Activated CD8-positive, alpha-beta memory T cell treated with anti-CD3 and anti-CD28 coated beads for 4 hours (primary cell): Measurements from ENCODE around the gene CA4.

Experiments used
- DNase-seq, 2 donors: peaks; one replicate each; pipeline ENCODE4 v3.0.0-alpha.2; 2020; ENCODE audit warnings: low read depth in 2 of 2

The CA4 gene

GRCh38 chr17:60155427-60155814, 5.6 kb downstream of the CA4 start:
- DNase-seq = no peak

- DNase-seq = no peak
Observed at GRCh38 chr17:60155815-60156214, 6.0 kb downstream of the CA4 start.

GRCh38 chr17:60156746-60157145, 7.0 kb downstream of the CA4 start:
- DNase-seq = no peak

- no peak for DNase-seq
Observed at GRCh38 chr17:60157487-60158040, 7.8 kb downstream of the CA4 start.

- no peak for DNase-seq
Observed at GRCh38 chr17:60158751-60159478, 9.1 kb downstream of the CA4 start.

GRCh38 chr17:60159479-60159866, 9.7 kb downstream of the CA4 start:
- no peak for DNase-seq

GRCh38 chr17:60160829-60161501, 11.2 kb downstream of the CA4 start:
- no peak for DNase-seq

- no peak for DNase-seq
Observed at GRCh38 chr17:60161598-60162330, 12.0 kb downstream of the CA4 start.

GRCh38 chr17:60163108-60163784, 13.5 kb downstream of the CA4 start:
- DNase-seq = no peak

- no peak for DNase-seq
Observed at GRCh38 chr17:60164164-60164563, 14.4 kb downstream of the CA4 start.

GRCh38 chr17:60164697-60165096, 14.9 kb downstream of the CA4 start:
- no peak for DNase-seq

- no peak for DNase-seq
Observed at GRCh38 chr17:60165223-60165622, 15.4 kb downstream of the CA4 start.

GRCh38 chr17:60165971-60166370, 16.2 kb downstream of the CA4 start:
- no peak for DNase-seq

- DNase-seq = no peak
Observed at GRCh38 chr17:60167065-60167741, 17.4 kb downstream of the CA4 start.

- no peak for DNase-seq
Observed at GRCh38 chr17:60168654-60169053, 18.9 kb downstream of the CA4 start.

GRCh38 chr17:60169921-60170817, 20.4 kb downstream of the CA4 start:
- DNase-seq = no peak

GRCh38 chr17:60170835-60171752, 21.3 kb downstream of the CA4 start:
- DNase-seq = no peak

GRCh38 chr17:60171753-60172079, 21.9 kb downstream of the CA4 start:
- no peak for DNase-seq

GRCh38 chr17:60173304-60173819, 23.6 kb downstream of the CA4 start:
- no peak for DNase-seq
